Mucosa of descending colon (tissue), 3 donors: ENCODE results near the gene PTPRD. TPM values are rescaled to one million over a fixed set of nuclear protein-coding genes. Genes with fewer than 3 reads are reported as not detected.

Experiments used
- ATAC-seq: fragments of 200-7000 bp; cut with Tn5 transposase; one replicate; pipeline ENCODE4 v1.9.1; 2020; ENCODE audit warnings: mild to moderate bottlenecking, moderate library complexity
- DNase-seq, 3 donors: peaks; one replicate each; pipeline ENCODE4 v3.0.0-alpha.2; 2020
- H3K36me3 ChIP-seq: fragments of 200-600 bp; one replicate; pipeline ENCODE4 v1.8.0; 2021; ENCODE audit warnings: low read depth, mild to moderate bottlenecking
- H3K4me1 ChIP-seq: fragments of 200-600 bp; one replicate; pipeline ENCODE4 v1.8.0; 2021; ENCODE audit warnings: low read depth, mild to moderate bottlenecking
- H3K4me3 ChIP-seq: fragments of 200-600 bp; one replicate; pipeline ENCODE4 v1.8.0; 2021; ENCODE audit warnings: mild to moderate bottlenecking
- H3K9me3 ChIP-seq: fragments of 200-600 bp; one replicate; pipeline ENCODE4 v1.8.0; 2021; ENCODE audit warnings: mild to moderate bottlenecking
- intact Hi-C, 2 donors: fragments of 100-400 bp; cut with DNase I in 1 of 2; cut with micrococcal nuclease in 1 of 2; formaldehyde crosslinking; loops; one replicate each; pipeline versions ENCODE4 v1.11.0 to v1.11.1; 2022; cut with DNase I, micrococcal nuclease
- total RNA-seq, 3 donors: library from RNA; stranded (reverse); fragmentation: NEBNext Ultra II Directional in 2 of 3; extraction: Animal tissue kit (Norgen Biotek cat#: 25700) in 2 of 3; gene quantifications; one replicate each; pipeline versions ENCODE4 v1.2.1 to v1.2.4, GENCODE V29; 2021 to 2023
- TF ChIP-seq, protein P1 (sequence below): fragments of 200-600 bp; IDR thresholded peaks from one replicate; pipeline ENCODE4 v1.8.0; 2022; ENCODE audit warnings: antibody characterized with exemption, mild to moderate bottlenecking
- donor health status: DM: no; HTN: no; CAD: no; lungs with moderate emphysema.
- donor health status: DM: no; HTN: no; CAD: no.
- donor health status: DM: no; HTN: yes; CAD: no.

The PTPRD gene
- total RNA-seq, 3 donors from 2014 or later, result 52.7 to 128 (median 113) TPM

DNA sequence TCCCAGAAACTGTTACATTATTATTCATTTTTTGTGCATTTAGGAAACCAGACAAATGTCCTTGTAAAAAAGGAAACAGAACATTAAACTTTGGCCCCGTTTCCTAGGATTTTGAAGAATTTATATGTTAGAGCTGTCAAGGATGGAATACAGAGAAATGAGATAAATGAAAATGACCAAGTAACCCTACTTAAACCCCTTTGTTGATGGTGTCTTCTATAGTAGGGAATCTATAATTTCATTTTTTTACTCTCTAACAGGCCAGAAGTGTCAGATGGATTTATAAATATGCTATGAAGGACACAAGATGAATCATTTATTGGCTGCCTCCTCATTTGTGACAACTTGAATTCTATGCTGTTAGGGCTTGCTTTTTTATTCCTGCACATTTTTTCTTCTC, 1047.1 kb downstream of the PTPRD start:
- no peaks in the 10 kb centered on the region for H3K36me3 ChIP-seq
- no peak for ATAC-seq
- TF ChIP-seq, protein P1, sequence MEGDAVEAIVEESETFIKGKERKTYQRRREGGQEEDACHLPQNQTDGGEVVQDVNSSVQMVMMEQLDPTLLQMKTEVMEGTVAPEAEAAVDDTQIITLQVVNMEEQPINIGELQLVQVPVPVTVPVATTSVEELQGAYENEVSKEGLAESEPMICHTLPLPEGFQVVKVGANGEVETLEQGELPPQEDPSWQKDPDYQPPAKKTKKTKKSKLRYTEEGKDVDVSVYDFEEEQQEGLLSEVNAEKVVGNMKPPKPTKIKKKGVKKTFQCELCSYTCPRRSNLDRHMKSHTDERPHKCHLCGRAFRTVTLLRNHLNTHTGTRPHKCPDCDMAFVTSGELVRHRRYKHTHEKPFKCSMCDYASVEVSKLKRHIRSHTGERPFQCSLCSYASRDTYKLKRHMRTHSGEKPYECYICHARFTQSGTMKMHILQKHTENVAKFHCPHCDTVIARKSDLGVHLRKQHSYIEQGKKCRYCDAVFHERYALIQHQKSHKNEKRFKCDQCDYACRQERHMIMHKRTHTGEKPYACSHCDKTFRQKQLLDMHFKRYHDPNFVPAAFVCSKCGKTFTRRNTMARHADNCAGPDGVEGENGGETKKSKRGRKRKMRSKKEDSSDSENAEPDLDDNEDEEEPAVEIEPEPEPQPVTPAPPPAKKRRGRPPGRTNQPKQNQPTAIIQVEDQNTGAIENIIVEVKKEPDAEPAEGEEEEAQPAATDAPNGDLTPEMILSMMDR, result no peak
- no peaks in the 10 kb centered on the region for H3K4me1 ChIP-seq
- intact Hi-C loops, result no loop called here
- DNase-seq, result no peak
- no peaks in the 10 kb centered on the region for H3K9me3 ChIP-seq
- no peak overlapping the region for H3K4me3 ChIP-seq

DNA sequence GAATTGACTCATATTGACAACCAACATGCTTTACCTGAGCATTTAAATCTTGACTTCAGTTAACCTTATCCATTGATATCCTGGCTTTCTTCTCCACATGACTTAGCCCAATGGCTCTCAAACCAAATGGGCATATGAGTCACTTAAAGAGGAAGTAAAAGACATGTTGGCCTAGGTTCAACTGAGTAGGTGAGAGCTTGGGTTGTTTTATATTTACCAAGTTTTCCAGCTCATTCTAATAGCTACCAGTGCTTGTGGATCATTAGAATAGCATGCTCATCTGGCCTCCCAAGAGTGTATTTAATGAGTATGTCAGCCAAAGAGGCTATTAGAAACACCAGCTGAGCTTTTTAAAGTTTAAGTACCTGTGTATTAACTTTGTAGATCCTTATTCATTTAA, 1049.0 kb downstream of the PTPRD start:
- Histone ChIP-seq H3K36me3 (no peaks in the 10 kb centered on the region), H3K9me3 (no peaks in the 10 kb centered on the region), H3K4me3 (no peak overlapping the region), H3K4me1 (no peaks in the 10 kb centered on the region)
- no peak for ATAC-seq
- DNase-seq, result no peak
- TF ChIP-seq, protein P1, result no peak
- intact Hi-C loops, result no loop called here

DNA sequence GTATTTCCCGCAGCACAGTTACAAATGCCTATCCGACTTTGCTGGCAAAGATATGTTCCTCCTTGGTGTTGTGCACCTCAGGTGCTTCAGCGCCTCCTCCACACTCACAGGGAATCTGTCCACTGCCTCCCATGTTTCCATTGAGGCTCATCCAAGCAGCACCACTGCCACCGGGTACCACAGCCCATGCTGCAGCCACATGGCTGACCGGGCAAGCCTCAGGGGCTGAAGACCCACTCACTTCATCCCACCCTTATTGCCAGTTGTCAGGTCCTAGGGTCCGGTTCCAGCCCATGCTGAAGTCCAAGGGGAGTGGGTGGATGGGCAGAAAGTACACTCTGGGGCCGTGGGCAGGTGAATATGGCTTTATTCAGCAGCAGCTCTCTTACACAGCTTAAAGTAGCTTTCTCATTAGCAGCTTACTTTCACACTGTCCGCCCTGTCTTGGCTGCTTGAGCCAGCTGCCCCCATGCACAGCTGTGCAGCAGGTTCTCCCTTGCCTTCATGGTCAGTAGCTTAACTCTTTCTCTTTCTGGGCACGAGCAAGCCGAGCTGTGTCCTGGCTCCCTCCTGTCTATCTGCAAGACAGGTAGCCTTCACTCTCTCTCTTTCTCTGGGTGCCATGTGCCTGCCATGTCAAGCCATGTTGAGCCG, 1052.3 kb downstream of the PTPRD start:
- DNase-seq (no peak), ATAC-seq (no peak)
- no peaks in the 10 kb centered on the region for H3K4me1 ChIP-seq
- no peaks in the 10 kb centered on the region for H3K36me3 ChIP-seq
- H3K9me3 ChIP-seq, result no peaks in the 10 kb centered on the region
- TF ChIP-seq, protein P1, result no peak
- H3K4me3 ChIP-seq, result no peak overlapping the region
- intact Hi-C loops, result no loop called here

DNA sequence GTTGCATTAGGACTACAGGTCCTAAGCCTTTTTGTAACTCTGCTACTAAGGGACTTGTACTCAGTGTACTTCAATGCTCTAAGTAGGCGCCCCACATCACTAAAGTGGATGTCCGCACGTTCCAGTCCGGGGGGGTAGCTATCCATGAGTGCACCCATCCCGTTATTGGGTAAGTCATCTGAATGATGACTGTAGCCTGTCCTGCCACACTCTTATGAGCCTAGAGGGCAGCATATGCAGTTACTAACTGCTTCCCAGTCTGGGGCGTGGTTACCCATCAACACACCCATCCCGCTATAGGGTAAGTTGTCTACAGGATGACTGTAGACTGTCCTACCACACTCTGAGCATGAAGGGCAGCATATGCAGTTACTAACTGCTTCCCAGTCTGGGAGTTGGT, 1053.9 kb downstream of the PTPRD start:
- no peak for DNase-seq
- no peak overlapping the region for H3K4me3 ChIP-seq
- ATAC-seq, result no peak
- no peaks in the 10 kb centered on the region for H3K9me3 ChIP-seq
- intact Hi-C loops, result no loop called here
- TF ChIP-seq, protein P1, result no peak
- no peaks in the 10 kb centered on the region for H3K36me3 ChIP-seq
- no peaks in the 10 kb centered on the region for H3K4me1 ChIP-seq

DNA sequence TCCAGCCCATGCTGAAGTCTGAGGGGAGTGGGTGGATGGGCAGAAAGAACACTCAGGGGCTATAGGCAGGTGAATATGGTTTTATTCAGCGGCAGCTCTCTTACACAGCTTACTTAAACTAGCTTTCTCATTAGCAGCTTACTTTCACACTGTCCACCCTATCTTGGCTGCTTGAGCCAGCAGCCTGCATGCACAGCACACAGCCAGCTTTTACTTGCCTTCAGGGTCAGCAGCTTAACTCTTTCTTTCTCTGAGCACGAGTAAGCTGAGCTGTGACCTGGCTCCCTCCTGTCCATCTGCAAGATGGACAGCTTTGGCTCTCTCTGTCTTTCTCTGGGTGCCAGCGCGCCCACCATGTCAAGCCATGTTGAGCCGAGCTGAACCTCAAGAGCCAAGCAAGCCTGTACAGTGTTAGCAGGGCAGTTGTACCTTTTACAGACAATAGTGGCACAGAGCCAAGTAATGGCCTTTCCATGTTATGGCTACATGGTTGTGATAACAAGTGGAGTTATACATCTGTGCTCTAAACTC, 1054.9 kb downstream of the PTPRD start:
- TF ChIP-seq, protein P1, result no peak
- ATAC-seq, result peak; percentile 14
- DNase-seq, result no peak
- no peak overlapping the region for H3K4me3 ChIP-seq
- H3K9me3 ChIP-seq, result no peaks in the 10 kb centered on the region
- intact Hi-C loops, result no loop called here
- H3K4me1 ChIP-seq, result no peaks in the 10 kb centered on the region
- H3K36me3 ChIP-seq, result no peaks in the 10 kb centered on the region
